Measurements from ENCODE around the gene ZNF219.

The ZNF219 gene

DNA sequence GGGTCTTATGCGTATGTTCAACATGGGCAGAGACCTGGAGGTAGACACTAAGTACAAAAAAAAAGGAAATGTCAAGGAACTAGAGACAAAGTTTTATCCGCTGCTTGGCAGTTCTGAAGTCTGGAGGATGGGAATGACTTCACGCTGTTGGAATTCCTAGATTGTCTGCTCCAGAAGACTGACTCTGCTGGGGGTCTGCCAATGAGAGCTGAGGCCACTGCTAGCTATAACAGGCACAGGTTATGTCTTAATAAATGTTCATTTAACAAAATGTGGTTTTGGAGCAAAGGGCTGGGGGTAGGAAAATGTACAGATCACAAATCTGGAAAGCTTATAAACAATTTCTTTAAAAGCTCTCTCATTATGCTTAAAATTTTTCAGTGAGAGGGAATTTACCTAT, 35.0 kb downstream of the ZNF219 start:
- no peak for DNase-seq

DNA sequence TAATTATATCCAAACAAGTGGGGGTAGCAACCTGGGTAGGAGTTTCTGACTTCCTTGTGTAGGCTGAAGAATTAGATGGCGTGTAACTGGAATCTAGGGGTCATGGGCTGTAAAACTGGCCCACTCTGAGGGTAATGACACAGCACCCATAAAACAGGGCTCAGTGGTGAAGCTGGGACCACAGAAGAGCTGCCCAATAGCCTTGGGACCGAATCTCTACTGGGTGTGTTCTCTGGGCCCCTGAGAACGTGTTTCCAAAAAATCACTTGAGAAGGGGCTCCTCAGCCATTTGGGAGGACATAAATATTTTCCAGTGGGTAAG, 37.1 kb downstream of the ZNF219 start:
- no peak for DNase-seq

DNA sequence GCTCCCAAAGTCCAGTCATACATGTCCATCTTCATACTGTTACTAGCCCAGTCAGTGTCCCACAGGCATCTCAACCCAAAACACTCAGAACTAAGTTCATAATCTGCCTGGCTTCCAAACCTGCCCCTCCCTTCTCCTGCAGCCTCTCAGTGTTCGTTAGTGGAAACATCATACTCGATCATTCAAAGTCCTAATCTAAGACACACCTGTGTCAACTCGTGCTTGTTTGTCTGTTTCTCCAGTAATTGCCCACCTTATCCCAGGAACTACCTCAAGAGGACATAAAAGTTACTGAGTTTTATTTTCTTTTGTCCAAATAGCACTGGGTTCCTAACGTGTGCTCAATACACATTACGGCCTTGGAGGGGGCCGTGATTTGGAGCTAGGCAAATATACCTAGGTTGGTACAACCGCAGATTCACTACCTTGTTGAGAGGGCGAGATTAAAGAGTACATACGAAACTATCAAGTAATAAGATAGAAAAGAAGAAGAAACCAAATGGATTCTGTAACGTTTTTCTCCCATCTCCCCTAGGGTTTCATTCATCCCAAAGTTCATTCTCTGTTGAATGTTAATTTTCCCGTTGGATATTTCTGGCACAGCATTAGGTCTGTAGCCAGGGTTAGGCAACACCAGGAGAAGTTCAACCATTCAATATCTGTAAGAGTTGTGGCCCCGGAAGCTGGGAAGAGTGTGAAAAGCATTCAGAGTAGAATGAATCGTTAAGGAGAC, 37.7 kb downstream of the ZNF219 start:
- no peak for DNase-seq

DNA sequence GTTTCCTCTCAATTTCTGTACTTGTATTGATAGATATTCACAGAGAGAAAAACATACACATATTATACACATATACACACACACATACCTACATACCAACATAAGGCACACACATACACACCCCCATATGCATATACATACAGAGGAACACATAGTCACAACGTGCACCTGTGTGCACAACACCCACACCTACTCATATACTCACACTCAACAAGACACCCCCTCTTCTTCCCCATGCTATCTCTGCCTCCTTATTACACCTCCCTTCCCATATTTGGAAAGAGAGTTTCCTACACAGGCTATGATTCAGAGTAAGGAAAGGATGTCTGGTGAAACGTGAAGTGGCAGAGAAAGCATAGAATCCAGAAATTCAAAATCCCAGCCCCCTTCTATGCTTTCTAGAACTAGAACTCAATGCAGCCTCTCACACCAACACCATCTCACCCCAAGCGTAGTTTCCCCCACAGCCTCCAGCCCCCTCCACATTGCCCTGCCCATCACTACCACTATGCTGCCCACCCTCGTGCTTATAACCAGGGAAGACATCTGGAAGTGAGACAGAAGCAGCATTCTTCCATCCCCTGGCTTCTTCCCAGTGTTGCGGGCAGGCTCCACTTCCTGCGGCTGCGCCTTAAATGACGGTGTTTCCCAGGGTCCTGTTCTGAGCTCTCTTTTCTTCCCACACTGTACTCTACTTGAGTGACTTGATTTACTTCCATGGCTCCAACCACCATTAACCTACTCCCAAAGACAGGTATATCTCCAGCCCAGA, 38.4 kb downstream of the ZNF219 start:
- DNase-seq = no peak

DNA sequence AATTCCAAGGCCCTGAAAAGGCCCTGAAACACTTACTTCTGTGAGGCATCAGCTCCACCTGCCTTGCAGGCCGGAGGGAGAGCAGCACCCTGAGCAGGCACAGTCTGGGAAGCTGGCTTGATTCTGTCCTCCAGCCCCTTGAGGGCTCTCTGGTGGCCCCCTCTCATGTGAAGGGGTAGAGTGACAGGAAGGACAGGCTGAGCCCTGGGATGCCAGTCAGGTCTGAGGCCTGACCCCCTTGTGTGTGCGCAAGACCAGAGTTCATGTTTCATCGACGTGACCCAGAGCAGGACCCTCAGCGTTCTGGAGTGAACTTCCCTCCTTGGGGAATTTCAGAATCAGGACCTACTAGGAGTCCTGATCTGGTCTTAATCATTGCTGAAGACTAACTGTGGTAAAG, 39.6 kb downstream of the ZNF219 start:
- no peak for DNase-seq

DNA sequence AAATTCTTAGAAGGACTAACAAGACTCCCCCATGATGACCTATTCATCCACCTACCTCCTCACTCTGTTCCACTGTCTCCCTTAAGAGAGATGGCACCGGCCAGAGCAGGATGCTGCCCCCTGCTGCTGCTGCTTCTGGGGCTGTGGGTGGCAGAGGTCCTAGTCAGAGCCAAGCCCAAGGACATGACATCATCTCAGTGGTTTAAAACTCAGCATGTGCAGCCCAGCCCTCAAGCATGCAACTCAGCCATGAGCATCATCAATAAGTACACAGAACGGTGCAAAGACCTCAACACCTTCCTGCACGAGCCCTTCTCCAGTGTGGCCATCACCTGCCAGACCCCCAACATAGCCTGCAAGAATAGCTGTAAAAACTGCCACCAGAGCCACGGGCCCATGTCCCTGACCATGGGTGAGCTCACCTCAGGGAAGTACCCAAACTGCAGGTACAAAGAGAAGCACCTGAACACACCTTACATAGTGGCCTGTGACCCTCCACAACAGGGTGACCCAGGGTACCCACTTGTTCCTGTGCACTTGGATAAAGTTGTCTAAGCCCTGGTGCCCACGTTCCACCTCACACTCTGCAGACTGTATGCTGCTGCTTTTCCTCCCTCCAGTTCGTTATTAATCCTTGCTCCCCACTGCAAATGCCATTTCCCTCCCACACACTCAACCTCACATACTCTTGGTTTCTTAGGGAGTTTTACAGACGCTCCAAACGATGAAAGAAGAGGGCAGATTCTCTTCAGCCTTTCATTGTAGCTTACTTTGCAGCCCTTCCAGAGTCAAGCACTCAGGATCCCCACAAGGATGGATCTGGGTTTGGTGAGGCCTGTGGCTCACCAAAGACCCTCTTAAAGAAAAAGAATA, 40.4 kb downstream of the ZNF219 start, which contains the start of gene RNASE8:
Gene RNASE8, plus strand, starts transcription at position 20 of the 873 bp plus-strand sequence. Its CDS starts 71 bp downstream, at position 91.
- DNase-seq = no peak

DNA sequence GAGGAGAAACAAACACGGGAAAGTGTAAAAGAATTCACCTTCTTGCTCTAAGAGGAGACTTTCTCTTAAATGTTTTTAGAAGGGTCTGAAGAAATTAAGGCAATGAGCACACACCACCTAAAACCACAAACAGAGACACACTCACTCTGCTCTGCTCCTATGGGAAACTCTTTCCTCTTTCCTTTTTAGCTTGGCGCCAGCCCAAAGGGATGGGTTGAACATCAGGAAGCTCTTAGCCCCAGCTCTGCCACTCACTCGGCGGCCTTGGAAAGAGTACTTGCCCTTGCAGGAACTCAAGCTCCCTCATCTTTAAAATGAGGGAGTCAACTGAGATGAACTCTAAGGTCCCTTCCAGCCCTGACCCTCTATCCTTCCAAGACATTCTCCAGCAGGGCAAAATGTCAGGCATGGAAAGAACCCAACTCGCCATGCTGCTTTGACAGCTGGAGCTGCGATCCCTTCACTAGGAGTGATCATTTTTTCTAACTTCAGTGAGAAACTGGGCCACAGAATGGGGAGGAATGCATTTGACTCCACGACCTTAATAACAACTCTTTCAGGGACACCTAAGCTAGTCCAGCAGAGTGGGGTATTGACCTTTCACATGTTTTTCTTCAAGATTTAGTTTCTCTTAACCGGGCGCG, 41.8 kb downstream of the ZNF219 start:
- DNase-seq = no peak

DNA sequence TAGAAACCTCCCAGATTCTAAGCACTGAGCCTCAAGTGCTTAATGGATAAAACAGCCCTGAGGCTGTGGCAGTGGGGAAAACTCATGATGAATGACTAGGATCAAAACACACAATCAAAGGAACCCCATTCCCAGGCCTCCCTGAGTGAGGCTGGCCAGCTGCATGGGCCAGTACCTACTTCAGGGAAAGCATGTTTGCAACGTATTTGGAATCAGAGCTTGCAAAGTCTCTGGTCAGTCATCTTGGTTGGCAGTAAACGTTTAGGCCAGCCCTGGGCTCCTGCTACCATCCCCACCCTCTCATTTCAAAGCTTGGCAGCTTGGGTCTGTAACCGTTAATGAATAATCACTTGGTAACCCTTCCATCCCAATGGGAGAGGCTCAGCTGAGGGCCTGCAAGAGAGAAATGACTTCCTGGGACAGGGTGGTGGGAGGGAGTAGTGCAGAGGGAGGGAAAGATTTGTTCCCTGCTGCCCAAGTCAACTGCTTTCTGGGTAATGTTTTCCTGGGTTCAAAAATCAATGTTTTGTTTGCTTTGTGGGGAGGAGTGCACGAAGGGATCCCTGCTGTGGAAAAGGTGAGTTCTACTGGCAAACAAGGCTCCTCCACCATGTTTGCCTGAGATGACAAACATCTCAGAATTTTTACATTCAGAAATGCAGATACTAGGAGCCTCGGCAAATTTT, 42.9 kb downstream of the ZNF219 start:
- DNase-seq = no peak

DNA sequence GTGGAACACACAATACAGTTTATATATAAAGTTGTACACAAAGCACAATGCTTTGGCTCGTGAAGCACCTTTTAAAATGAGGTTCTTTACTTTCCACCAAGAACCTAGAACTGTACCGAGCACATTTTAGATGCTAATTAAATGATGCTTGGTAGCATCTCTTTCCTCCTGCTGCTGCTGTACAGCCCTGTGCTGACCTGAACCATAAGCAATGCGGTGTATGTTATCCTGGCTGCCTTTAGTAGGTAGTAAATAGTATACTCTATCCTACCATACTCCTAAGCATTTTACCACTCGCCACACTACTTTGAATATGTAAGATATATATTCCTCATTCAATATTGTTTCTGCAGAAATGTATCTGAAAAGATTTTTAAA, 43.7 kb downstream of the ZNF219 start:
- DNase-seq = no peak

DNA sequence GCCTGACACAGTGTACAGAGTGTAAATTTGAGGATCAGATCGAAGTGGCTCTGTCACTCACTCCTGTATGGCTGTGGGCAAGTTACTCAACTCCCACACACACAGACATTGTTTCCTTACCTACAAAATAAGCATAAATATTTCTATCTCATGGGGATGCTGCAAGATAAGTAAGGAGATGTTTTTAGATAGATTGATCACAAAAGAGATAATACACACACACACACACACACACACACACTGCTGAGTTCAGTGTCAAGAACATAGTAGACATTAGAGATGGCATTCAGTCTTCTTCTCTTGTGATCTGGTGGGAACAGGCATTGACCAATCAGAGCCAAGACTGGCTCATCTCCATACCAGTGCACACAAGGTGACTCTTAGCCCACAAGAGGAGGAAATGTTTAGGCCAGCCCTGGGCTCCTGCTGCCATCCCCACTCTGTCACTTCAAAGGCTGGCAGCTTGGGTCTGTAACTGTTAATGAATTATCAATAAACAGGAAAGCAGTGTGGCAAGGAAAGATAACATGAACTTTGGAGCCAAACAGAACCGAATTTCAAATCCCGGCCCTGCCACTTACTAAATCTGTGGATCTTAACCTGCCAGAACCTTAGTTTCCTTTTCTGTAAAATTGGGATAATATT, 44.2 kb downstream of the ZNF219 start:
- DNase-seq = no peak

DNA sequence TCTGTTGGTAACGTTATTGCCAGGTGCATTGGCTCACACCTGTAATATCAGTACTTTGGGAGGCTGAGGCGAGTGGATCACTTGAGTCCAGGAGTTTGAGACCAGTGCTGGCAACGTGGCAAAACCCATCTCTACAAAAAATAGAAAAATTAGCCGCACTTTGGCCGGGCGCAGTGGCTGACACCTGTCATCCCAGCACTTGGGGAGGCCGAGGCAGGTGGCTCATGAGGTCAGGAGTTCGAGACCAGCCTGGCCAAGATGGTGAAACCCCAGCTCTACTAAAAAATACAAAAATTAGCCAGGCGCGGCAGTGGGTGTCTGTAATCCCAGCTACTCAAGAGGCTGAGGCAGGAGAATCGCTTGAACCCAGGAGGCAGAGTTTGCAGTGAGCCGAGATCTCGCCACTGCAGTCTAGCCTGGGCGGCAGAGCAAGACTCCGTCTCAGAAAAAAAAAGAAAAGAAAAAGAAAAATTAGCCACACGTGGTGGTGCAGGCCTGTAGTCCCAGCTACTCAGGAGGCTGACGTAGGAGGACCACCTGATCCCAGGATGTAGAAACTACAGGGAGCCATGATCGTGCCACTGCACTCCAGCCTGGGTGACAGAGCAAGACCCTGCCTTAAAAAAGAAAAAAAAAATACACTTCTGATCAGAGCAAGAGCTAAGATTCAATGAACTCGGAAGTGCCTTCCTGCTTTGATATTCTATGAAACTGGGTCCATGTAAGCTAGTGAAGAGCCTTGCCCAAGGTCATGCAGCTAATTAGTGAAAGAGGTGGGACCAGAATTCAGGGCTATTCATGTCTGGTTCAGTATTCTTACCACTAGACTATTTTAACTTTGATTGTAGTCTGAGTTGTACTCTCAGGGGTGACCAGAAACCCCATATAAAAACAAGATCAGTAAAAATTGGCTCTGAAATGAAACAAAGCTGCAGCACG, 45.0 kb downstream of the ZNF219 start:
- no peak for DNase-seq

DNA sequence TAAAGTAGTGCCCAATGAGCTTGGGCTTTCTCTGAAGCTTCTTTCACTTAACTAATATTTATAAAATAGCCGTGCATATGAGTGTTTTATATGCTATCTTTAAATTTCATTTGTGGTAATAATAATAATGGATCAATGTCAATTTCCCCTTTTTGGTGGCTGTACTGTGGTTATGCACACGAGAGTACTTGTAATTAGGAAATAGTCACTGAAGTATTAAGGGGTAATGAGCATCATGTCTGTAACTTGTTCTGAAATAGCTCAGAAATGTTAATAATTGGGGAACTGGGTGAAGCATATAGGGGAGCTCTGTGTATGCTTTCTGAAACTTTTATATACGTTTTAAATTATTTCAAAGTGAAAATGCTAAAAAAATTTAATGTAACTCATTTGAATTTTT, 47.9 kb downstream of the ZNF219 start:
- DNase-seq = no peak

DNA sequence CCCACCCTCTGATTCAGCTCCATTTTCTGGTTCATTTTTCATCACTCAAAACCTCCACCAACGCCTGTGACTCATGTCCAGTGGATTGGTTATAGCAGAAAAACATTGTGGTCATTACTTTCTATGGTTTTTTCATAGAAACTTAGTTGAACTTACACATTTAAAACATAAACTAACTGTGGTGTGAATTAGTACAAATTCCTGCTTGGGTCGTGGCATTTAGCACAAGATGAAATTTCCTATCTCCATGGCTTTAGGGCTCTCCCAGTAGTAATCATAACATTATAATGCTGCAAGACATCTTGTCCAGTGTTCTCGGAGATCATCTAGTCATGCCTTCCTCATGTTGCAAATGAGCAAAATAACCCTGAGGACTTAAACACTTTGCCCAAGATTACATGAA, 49.2 kb downstream of the ZNF219 start:
- no peak for DNase-seq

DNA sequence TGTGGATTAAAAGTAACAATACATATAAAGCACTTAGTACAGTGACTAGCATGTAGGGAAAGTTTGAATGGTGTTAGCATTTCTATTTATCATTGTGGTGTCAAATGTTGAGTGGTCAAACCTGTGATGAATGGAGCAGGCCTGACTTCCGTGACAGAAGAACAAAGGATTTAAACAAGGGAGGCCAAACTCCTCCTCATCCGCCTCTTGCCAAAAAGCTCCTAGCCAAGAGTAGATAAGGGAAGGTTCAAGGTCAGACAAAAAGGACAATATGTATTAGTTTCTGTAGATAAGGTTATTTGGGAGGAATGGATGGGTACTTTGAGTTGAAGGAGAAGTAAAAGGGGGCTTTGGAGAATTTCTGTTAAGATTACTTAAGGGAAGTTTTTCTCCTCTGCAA, 49.8 kb downstream of the ZNF219 start:
- no peak for DNase-seq

DNA sequence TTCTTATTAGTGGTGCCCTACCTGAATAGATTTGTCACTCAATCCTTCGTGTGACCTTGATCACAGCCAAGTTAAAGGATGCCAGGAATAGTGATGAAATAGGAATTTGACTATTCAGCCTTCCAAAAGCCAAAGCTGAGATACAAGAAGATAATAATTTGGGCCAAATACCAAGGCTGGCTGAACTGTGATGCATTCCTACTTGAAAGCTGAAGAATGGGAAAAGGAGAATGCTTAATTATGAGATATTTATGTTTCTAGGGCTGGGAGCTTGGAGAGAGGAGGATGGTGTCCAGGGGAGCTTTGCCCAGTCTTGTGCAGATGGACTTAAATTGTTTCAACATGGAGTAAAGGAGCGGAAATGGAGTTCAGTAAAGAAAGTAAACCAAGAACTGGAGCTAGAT, 51.1 kb downstream of the ZNF219 start:
- DNase-seq = no peak

DNA sequence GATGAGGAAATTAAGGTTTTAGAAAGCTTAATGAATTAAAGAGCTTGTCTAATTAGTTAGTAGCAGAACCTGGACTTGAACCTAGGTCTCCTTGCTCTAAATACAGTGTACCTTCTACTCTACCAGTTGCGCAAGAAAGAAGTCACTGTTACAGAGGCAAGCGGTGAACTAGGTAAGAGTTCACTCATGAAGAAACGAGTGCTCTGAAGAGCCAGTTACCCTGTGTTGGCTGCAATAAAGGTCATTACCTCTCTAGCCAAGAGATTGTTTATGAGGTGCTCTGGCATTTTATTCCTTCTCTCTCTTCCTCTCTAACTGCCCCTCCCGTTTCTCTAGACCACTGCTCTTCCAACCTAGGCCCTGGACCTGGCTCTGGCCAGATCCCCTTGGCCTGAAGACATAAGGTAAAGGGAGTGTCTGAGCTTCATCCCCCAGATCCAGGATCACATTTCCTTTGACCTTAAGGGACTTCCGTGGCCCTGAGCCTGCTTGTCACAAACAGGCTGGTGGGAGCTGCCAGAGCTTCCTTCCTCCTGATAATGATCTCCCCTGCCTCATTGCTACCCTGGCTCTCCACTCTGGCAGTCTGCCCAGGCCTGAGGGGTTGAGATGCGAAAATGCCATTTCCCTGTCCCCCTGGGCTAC, 54.4 kb downstream of the ZNF219 start:
- DNase-seq = peak; percentile 28

DNA sequence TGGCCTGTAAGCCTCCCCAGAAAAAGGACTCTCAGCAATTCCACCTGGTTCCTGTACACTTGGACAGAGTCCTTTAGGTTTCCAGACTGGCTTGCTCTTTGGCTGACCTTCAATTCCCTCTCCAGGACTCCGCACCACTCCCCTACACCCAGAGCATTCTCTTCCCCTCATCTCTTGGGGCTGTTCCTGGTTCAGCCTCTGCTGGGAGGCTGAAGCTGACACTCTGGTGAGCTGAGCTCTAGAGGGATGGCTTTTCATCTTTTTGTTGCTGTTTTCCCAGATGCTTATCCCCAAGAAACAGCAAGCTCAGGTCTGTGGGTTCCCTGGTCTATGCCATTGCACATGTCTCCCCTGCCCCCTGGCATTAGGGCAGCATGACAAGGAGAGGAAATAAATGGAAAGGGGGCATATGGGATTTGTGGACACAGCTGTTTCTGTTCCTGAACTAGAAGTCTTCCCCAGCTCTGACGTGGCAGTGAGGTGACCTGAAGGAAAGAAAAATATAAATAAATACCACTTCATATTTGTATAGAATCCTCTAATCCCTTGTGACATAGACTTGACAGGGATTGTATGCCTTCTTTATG, 55.0 kb downstream of the ZNF219 start:
- no peak for DNase-seq

DNA sequence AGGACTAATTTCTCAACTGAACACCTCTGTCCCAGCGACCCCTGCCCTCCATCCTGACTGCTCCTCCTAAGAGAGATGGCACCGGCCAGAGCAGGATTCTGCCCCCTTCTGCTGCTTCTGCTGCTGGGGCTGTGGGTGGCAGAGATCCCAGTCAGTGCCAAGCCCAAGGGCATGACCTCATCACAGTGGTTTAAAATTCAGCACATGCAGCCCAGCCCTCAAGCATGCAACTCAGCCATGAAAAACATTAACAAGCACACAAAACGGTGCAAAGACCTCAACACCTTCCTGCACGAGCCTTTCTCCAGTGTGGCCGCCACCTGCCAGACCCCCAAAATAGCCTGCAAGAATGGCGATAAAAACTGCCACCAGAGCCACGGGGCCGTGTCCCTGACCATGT, 55.5 kb downstream of the ZNF219 start:
- no peak for DNase-seq

DNA sequence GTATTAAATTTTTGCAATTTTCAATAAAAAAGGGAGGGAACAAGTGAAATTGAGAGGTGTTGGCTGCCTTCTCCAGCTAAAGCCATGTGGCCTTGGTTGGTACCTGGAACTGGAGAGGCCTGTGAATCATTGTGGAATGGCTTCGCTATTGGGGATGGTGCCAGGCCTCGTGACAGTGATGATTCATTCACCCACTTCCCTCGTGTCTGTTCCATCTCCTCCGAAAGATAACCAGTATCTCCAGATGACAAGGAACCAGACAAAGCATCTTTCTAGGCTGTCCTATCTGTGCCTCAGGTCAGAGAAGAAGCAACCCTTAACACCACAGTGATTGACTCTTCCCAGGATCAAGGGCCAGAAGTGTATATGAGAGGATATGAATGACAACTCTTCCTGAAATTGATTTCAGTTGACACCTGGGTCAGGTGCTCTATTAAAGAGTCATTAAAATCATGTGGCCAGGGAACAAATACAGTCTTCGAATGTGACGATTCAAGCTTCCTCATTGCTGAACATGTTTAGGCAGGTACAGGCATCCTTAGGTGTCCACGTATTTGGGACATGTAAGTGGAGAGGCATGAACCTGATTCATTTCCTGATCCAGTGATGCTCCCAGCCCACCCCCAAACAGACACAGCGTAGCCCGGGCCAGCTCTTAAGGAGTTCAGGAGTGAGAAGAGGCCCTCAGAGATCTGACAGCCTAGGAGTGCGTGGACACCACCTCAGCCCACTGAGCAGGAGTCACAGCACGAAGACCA, 56.6 kb downstream of the ZNF219 start, which contains the start of gene RNASE7:
Gene RNASE7, plus strand, starts transcription at position 687 of the 758 bp plus-strand sequence. CDS start 631 bp downstream, outside the sequence.
- no peak for DNase-seq

Data from NCI-H1105 treated with DMSO at 0.1 percent for 48 hours (cell line).